ENCODE measurements around the gene KMT2E. TPM values are rescaled to one million over a fixed set of nuclear protein-coding genes. Genes with fewer than 3 reads are reported as not detected.

Gene KMT2E
- total RNA-seq, 4 donors from 2014 or later: 93.9 to 208 (median 118) TPM

DNA sequence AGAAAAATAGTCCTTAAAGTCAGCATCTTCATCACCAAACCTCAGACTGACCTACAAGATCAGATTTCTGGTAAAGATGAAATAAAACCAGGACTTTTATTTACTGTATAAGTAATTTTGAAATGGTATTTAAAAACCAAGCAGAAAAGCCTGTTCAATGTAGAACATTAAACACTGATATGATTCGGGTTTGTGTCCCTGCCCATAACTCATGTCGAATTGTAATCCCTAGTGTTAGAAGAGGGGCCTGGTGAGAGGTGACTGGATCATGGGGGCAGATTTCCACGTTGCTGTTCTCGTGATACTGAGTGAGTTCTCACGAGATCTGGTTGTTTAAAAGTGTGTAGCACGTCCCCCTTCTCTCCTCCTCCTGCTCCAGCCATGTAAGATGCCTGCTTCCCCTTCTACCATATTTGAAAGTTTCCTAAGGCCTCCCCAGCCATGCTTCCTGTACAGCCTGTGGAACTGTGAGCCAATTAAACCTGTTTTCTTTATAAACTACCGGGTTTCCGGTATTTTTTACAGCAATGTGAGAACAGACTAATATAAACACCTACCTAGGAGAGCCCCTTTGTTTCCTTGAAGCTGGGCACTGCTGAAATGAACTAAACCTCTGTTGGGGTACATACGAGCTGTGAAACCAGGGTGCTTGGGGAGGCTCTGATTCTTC lies 120.1 kb downstream of the KMT2E start:
- Histone ChIP-seq H3K36me3 (peaks cover 60% of the 10 kb centered on the region), H3K4me1 (no peaks in the 10 kb centered on the region), H3K9me3 (no peaks in the 10 kb centered on the region), H3K4me3 (no peak overlapping the region), H3K27ac (no peak overlapping the region), H3K27me3 (no peaks in the 10 kb centered on the region)
- WGBS: 81% methylated on average over 9 of the region's 9 CpGs
- TF ChIP-seq EP300 (IDR thresholded peaks at IDR 0.05) (no peak), POLR2A (IDR thresholded peaks at IDR 0.05) (no peak), POLR2AphosphoS5 (IDR thresholded peaks at IDR 0.05) (no peak)
- TF ChIP-seq, protein P1, sequence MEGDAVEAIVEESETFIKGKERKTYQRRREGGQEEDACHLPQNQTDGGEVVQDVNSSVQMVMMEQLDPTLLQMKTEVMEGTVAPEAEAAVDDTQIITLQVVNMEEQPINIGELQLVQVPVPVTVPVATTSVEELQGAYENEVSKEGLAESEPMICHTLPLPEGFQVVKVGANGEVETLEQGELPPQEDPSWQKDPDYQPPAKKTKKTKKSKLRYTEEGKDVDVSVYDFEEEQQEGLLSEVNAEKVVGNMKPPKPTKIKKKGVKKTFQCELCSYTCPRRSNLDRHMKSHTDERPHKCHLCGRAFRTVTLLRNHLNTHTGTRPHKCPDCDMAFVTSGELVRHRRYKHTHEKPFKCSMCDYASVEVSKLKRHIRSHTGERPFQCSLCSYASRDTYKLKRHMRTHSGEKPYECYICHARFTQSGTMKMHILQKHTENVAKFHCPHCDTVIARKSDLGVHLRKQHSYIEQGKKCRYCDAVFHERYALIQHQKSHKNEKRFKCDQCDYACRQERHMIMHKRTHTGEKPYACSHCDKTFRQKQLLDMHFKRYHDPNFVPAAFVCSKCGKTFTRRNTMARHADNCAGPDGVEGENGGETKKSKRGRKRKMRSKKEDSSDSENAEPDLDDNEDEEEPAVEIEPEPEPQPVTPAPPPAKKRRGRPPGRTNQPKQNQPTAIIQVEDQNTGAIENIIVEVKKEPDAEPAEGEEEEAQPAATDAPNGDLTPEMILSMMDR (IDR thresholded peaks at IDR 0.05): no peak
- no peak for DNase-seq (ENCODE audit: low spot score in 2 of 2)

DNA sequence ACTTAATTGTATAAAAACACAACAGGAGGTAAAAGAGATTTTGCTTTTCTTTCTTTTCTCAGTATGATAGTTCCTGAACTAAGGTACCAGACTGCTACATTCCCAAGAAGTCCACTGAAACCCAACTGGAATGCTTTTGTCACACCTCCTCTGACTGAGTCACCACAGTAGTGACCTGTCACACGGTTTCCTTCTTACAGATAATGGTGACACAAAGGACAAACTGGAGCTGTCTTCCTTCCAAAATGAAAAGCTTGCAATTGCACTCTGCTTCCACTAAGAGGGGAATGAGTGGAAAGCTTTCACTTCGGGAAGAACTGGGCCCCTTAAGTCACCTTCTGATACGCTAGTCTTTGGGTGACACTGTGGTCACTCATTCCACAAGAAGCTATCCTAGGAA lies 122.2 kb downstream of the KMT2E start:
- 82% methylated on average over 3 of the region's 3 CpGs for WGBS
- Histone ChIP-seq H3K27me3 (no peaks in the 10 kb centered on the region), H3K27ac (no peak overlapping the region), H3K36me3 (peaks cover 60% of the 10 kb centered on the region), H3K4me1 (no peaks in the 10 kb centered on the region), H3K9me3 (no peaks in the 10 kb centered on the region), H3K4me3 (no peak overlapping the region)
- no peak for DNase-seq (ENCODE audit: low spot score in 2 of 2)
- no peak for TF ChIP-seq EP300 (IDR thresholded peaks at IDR 0.05)
- no peak for TF ChIP-seq POLR2AphosphoS5 (IDR thresholded peaks at IDR 0.05)
- TF ChIP-seq, protein P1 (IDR thresholded peaks at IDR 0.05): no peak
- TF ChIP-seq POLR2A (IDR thresholded peaks at IDR 0.05): no peak

DNA sequence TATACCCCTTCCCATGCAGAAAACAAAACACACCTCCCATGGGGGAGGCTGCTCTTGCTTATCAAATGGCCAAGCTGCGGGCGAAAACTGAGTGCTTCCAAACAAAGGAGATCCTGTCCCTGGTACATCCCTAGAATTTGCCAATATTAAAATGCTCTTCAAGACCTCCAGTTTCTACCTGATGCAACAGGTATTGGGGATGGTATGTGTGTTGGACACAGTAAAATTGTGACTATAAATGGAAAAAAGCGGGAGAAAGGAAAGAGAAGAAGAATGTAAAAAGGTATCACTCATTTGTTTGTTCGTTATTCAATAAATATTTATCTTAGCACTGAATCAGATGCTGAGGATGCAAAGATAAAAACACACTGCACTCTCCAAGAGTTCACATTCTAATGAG lies 123.9 kb downstream of the KMT2E start:
- no peak for DNase-seq (ENCODE audit: low spot score in 2 of 2)
- Histone ChIP-seq H3K4me1 (no peaks in the 10 kb centered on the region), H3K27ac (no peak overlapping the region), H3K27me3 (no peaks in the 10 kb centered on the region), H3K36me3 (peaks cover 57% of the 10 kb centered on the region), H3K9me3 (no peaks in the 10 kb centered on the region), H3K4me3 (no peak overlapping the region)
- no peak for TF ChIP-seq POLR2AphosphoS5 (IDR thresholded peaks at IDR 0.05)
- TF ChIP-seq EP300 (IDR thresholded peaks at IDR 0.05): no peak
- TF ChIP-seq POLR2A (IDR thresholded peaks at IDR 0.05): no peak
- TF ChIP-seq, protein P1 (IDR thresholded peaks at IDR 0.05): no peak
- 94% methylated on average over 4 of the region's 4 CpGs for WGBS

DNA sequence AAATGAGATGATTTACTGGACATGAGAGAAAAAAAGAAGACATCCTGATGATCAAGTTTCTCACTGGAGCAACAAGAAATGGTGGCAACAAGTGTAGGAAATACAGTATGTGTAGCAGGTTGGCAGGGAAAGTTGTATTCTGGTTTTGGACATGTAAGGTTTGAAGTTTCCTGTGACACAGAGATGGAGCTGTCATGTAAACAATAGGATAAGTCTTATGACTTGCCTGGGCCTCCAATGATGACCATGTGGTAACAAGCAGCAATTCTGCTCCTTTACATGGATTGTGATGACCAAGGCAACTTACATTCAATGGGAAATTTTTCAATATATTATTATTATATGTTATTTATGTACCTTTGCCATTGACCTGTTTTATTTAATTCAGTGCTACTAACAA lies 125.4 kb downstream of the KMT2E start:
- Histone ChIP-seq H3K27ac (no peak overlapping the region), H3K36me3 (peaks cover 53% of the 10 kb centered on the region), H3K4me1 (no peaks in the 10 kb centered on the region), H3K4me3 (no peak overlapping the region), H3K27me3 (no peaks in the 10 kb centered on the region), H3K9me3 (no peaks in the 10 kb centered on the region)
- TF ChIP-seq EP300 (IDR thresholded peaks at IDR 0.05): no peak
- TF ChIP-seq, protein P1 (IDR thresholded peaks at IDR 0.05): no peak
- TF ChIP-seq POLR2AphosphoS5 (IDR thresholded peaks at IDR 0.05): no peak
- DNase-seq (ENCODE audit: low spot score in 2 of 2): no peak

DNA sequence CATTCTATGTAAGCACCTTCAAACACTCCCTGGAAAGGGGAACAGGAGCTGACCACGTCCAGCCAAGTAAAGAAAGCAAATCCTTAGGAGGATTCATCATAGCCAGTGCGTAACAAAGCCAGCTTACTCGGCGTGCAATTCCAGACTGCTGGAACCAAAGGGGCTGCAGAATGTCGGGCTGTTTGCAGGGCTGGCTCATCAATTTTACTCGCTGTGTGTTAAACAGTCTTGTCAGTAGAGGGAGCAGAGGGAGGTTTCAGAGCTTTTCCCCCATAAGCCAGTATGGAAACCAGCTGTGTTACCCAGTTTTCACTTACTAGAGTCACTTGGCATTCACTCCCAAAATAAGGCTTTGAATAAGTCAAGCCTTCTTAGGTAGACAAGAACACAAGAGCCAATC lies 127.1 kb downstream of the KMT2E start:
- 84% methylated on average over 6 of the region's 6 CpGs for WGBS
- no peak for DNase-seq (ENCODE audit: low spot score in 2 of 2)

More for the DNA sequence above, 127.1 kb downstream of the KMT2E start:
- Histone ChIP-seq H3K36me3 (peaks cover 60% of the 10 kb centered on the region), H3K4me3 (no peak overlapping the region), H3K9me3 (no peaks in the 10 kb centered on the region), H3K27me3 (no peaks in the 10 kb centered on the region), H3K27ac (no peak overlapping the region), H3K4me1 (no peaks in the 10 kb centered on the region)
- no peak for TF ChIP-seq POLR2A (IDR thresholded peaks at IDR 0.05)
- TF ChIP-seq POLR2AphosphoS5 (IDR thresholded peaks at IDR 0.05): no peak
- TF ChIP-seq EP300 (IDR thresholded peaks at IDR 0.05): no peak
- TF ChIP-seq, protein P1 (IDR thresholded peaks at IDR 0.05): no peak
